Panc1 (cell line): ENCODE data around the gene CRISPLD2. TPM values are rescaled to one million over a fixed set of nuclear protein-coding genes. Genes with fewer than 3 reads are reported as not detected.

Experiments used
- ATAC-seq: fragments of 200-7000 bp; cut with Tn5 transposase; 2 replicates; pipeline ENCODE4 v1.9.1; 2020; ENCODE audit warnings: mild to moderate bottlenecking, moderate library complexity
- BruUV-seq: library from RNA; stranded (reverse); fragments of 400-500 nt; replicated peaks from 2 replicates; lab custom pipeline; 2021; lab: Mats Ljungman, UMichigan
- CTCF ChIA-PET: fragments of 300-600 bp; sonication (Branson Sonifier 250); formaldehyde crosslinking; loops from one replicate; lab custom pipeline; 2022; ENCODE audit warnings: antibody characterized with exemption; lab: Charles Lee
- POLR2A ChIA-PET: fragments of 300-600 bp; sonication (Branson Sonifier 250); formaldehyde crosslinking; loops from one replicate; lab custom pipeline; 2022; ENCODE audit warnings: antibody characterized with exemption; lab: Charles Lee
- DNase-seq: peaks from one replicate; pipeline ENCODE4 v3.0.0-alpha.2; 2010; ENCODE audit warnings: low read depth, low spot score
- H3K27ac ChIP-seq: 2 replicates; pipeline ENCODE4 v1.5.1; 2011; ENCODE audit warnings: mild to moderate bottlenecking, low read length, inconsistent platforms
- H3K27me3 ChIP-seq: fragments of 200-500 bp; sonication (Bioruptor generic); 2 replicates; pipeline ENCODE4 v1.6.0; 2014; ENCODE audit warnings: low read length, inconsistent platforms; ENCODE audit not compliant: control insufficient read depth, insufficient read depth
- H3K36me3 ChIP-seq: fragments of 200-500 bp; sonication (Bioruptor generic); 2 replicates; pipeline ENCODE4 v1.5.1; 2014; ENCODE audit warnings: inconsistent platforms, mild to moderate bottlenecking, low read length, moderate library complexity; ENCODE audit not compliant: control insufficient read depth, insufficient read depth
- H3K4me1 ChIP-seq: 2 replicates; pipeline ENCODE4 v1.5.1; 2011; ENCODE audit warnings: inconsistent platforms, mild to moderate bottlenecking, low read length, moderate library complexity; ENCODE audit not compliant: control insufficient read depth, insufficient read depth
- H3K4me3 ChIP-seq, 2 experiments: 2 replicates each; pipeline ENCODE4 v1.5.1; 2011 to 2012; ENCODE audit warnings: low read depth in 2 of 2, low read length in 2 of 2, mild to moderate bottlenecking in 2 of 2, inconsistent platforms in 1 of 2, moderate library complexity in 1 of 2
- H3K9me3 ChIP-seq: fragments of 200-500 bp; sonication (Bioruptor generic); 2 replicates; pipeline ENCODE4 v1.5.1; 2014; ENCODE audit warnings: low read depth, mild to moderate bottlenecking, inconsistent platforms, low read length, moderate library complexity; ENCODE audit not compliant: control insufficient read depth, insufficient read depth
- POLR2AphosphoS5 ChIP-seq: IDR thresholded peaks from 2 replicates; pipeline ENCODE4 v1.6.1; 2012; ENCODE audit warnings: mild to moderate bottlenecking, low read depth, low read length, moderate library complexity
- SIN3A ChIP-seq: IDR thresholded peaks from 2 replicates; pipeline ENCODE4 v1.6.1; 2012; ENCODE audit warnings: low read depth, mild to moderate bottlenecking, low read length, moderate library complexity, borderline replicate concordance; ENCODE audit not compliant: insufficient read depth
- TCF7L2 ChIP-seq: IDR thresholded peaks from 2 replicates; pipeline ENCODE4 v1.6.1; 2011; ENCODE audit warnings: mild to moderate bottlenecking, low read depth, low read length, inconsistent platforms
- in situ Hi-C: cut with HindIII; loops from 2 replicates; pipeline ENCODE4 v1.10.0; 2016; ENCODE audit warnings: low sequenced_read_pairs, low pct_unique_long_range_greater_than_20kb
- intact Hi-C: fragments of 100-400 bp; cut with micrococcal nuclease; formaldehyde crosslinking; loops from one replicate; pipeline ENCODE4 v1.10.0; 2022; ENCODE audit not compliant: unreplicated experiment
- total RNA-seq: library from RNA; stranded (reverse); gene quantifications from one replicate; pipeline ENCODE4 v1.2.1, GENCODE V29; 2021; ENCODE audit not compliant: unreplicated experiment
- TF ChIP-seq, protein P1 (sequence below): fragments of 450-650 bp; IDR thresholded peaks from 2 replicates; pipeline ENCODE4 v1.5.1; 2017; ENCODE audit warnings: mild to moderate bottlenecking
- TF ChIP-seq, protein P2 (sequence below), 2 experiments: IDR thresholded peaks; 2 replicates each; pipeline ENCODE4 v1.6.1; 2011 to 2012; ENCODE audit warnings: low read depth in 2 of 2, control low read depth in 1 of 2, low read length in 1 of 2, mild to moderate bottlenecking in 1 of 2, moderate library complexity in 1 of 2; ENCODE audit not compliant: insufficient read depth in 1 of 2

The CRISPLD2 gene
- total RNA-seq, 1 experiment from 2014 or later: 12.9 TPM

DNA sequence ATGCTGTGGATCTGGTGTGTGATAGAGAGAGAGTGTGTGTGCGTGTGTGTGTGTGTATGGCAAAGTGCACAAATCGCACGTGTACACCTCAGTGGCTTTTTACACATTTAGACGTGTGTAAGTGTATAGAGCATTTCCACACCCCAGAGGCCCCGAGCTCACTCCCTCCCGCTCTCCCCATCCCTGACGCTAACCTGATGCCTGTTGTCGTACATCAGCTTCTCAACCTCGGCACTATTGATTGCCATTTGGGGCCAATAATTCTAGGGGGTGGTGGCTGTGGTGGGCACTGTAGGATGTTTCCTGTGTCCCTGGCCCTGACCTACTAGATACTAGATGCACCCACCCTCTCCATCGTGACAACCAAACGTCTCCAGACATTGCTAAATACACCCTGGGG is 30.4 kb upstream of the CRISPLD2 start:
- Histone ChIP-seq H3K27me3 (no peaks in the 10 kb centered on the region), H3K4me1 (peaks cover 5% of the 10 kb centered on the region; the same call in 1 of the 2 replicates), H3K4me3 (no peak overlapping the region), H3K36me3 (no peaks in the 10 kb centered on the region), H3K9me3 (no peaks in the 10 kb centered on the region), H3K27ac (no peak overlapping the region)
- intact Hi-C loops: no loop called here
- TF ChIP-seq SIN3A: no peak
- no peak for TF ChIP-seq POLR2AphosphoS5
- TF ChIP-seq, protein P1, sequence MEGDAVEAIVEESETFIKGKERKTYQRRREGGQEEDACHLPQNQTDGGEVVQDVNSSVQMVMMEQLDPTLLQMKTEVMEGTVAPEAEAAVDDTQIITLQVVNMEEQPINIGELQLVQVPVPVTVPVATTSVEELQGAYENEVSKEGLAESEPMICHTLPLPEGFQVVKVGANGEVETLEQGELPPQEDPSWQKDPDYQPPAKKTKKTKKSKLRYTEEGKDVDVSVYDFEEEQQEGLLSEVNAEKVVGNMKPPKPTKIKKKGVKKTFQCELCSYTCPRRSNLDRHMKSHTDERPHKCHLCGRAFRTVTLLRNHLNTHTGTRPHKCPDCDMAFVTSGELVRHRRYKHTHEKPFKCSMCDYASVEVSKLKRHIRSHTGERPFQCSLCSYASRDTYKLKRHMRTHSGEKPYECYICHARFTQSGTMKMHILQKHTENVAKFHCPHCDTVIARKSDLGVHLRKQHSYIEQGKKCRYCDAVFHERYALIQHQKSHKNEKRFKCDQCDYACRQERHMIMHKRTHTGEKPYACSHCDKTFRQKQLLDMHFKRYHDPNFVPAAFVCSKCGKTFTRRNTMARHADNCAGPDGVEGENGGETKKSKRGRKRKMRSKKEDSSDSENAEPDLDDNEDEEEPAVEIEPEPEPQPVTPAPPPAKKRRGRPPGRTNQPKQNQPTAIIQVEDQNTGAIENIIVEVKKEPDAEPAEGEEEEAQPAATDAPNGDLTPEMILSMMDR: no peak
- TF ChIP-seq TCF7L2: no peak
- TF ChIP-seq, protein P2, sequence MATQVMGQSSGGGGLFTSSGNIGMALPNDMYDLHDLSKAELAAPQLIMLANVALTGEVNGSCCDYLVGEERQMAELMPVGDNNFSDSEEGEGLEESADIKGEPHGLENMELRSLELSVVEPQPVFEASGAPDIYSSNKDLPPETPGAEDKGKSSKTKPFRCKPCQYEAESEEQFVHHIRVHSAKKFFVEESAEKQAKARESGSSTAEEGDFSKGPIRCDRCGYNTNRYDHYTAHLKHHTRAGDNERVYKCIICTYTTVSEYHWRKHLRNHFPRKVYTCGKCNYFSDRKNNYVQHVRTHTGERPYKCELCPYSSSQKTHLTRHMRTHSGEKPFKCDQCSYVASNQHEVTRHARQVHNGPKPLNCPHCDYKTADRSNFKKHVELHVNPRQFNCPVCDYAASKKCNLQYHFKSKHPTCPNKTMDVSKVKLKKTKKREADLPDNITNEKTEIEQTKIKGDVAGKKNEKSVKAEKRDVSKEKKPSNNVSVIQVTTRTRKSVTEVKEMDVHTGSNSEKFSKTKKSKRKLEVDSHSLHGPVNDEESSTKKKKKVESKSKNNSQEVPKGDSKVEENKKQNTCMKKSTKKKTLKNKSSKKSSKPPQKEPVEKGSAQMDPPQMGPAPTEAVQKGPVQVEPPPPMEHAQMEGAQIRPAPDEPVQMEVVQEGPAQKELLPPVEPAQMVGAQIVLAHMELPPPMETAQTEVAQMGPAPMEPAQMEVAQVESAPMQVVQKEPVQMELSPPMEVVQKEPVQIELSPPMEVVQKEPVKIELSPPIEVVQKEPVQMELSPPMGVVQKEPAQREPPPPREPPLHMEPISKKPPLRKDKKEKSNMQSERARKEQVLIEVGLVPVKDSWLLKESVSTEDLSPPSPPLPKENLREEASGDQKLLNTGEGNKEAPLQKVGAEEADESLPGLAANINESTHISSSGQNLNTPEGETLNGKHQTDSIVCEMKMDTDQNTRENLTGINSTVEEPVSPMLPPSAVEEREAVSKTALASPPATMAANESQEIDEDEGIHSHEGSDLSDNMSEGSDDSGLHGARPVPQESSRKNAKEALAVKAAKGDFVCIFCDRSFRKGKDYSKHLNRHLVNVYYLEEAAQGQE (IDR thresholded peaks at IDR 0.05; ENCODE audit: insufficient read depth in 1 of 2, low read depth in 2 of 2, low read length in 1 of 2): no peak
- in situ Hi-C loops: no loop called here
- no peak for ATAC-seq
- no TSS peak for BruUV-seq
- ChIA-PET CTCF (no interaction called here), POLR2A (no interaction called here)
- no peak for DNase-seq

DNA sequence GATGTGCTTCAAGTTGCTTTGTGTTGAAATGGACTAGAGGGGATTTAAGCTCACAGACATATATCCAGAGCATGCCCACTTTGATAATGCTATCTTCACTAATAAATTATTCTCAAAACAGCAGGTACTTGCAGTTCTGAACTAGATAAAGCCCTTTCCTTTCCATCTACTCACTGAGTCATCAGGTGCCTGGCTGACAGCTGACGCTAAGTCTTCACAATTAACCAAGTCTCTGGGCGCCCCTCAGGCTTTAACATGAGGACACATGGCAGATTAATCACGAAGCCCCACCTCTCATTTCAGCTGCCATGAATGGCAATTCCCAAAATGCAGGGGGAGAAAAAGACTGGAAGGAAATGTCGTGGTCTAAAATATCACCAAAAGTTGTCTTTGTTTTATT is 29.5 kb upstream of the CRISPLD2 start:
- POLR2A ChIA-PET: no interaction called here

More for the DNA sequence above, 29.5 kb upstream of the CRISPLD2 start:
- Histone ChIP-seq H3K27ac (no peak overlapping the region), H3K4me1 (peaks cover 5% of the 10 kb centered on the region; the same call in 1 of the 2 replicates), H3K27me3 (no peaks in the 10 kb centered on the region), H3K9me3 (no peaks in the 10 kb centered on the region), H3K36me3 (no peaks in the 10 kb centered on the region), H3K4me3 (no peak overlapping the region)
- in situ Hi-C loops (no loop called here), intact Hi-C loops (no loop called here)
- ATAC-seq (no peak), DNase-seq (no peak)
- CTCF ChIA-PET: no interaction called here
- BruUV-seq: no TSS peak
- TF ChIP-seq POLR2AphosphoS5 (no peak), SIN3A (no peak), TCF7L2 (no peak)
- TF ChIP-seq, protein P2 (IDR thresholded peaks at IDR 0.05; ENCODE audit: insufficient read depth in 1 of 2, low read depth in 2 of 2, low read length in 1 of 2): no peak
- TF ChIP-seq, protein P1: no peak
